Breast epithelium (tissue), 4 donors: ENCODE data around the gene NR4A1. TPM values are rescaled to one million over a fixed set of nuclear protein-coding genes. Genes with fewer than 3 reads are reported as not detected.

Experiments
- DNase-seq, 2 donors: peaks; one replicate each; pipeline ENCODE4 v3.0.0-alpha.2; 2019; ENCODE audit warnings: low spot score in 2 of 2
- H3K27ac ChIP-seq, 2 donors: fragments of 200-600 bp; sonication (generic) in 1 of 2; one replicate each; pipeline ENCODE4 v1.5.1; 2016 to 2019; ENCODE audit warnings: mild to moderate bottlenecking in 1 of 2
- H3K27me3 ChIP-seq, 2 donors: fragments of 200-600 bp; sonication (generic) in 1 of 2; one replicate each; pipeline versions ENCODE4 v1.5.1 to v1.6.0; 2017 to 2019; ENCODE audit warnings: control low read depth in 1 of 2, mild to moderate bottlenecking in 1 of 2
- H3K36me3 ChIP-seq: fragments of 200-600 bp; one replicate; pipeline ENCODE4 v1.5.1; 2019
- H3K4me1 ChIP-seq, 2 donors: fragments of 200-600 bp; sonication (generic); one replicate each; pipeline ENCODE4 v1.5.1; 2016 to 2019; ENCODE audit warnings: control low read depth in 1 of 2
- H3K4me3 ChIP-seq, 3 donors: fragments of 200-600 bp; sonication (generic); 1 replicate in 2 of 3; 2 replicates in 1 of 3; pipeline ENCODE4 v1.5.1; 2016 to 2019; ENCODE audit warnings: mild to moderate bottlenecking in 3 of 3, moderate library complexity in 2 of 3
- H3K9me3 ChIP-seq, 2 donors: fragments of 200-600 bp; sonication (generic) in 1 of 2; one replicate each; pipeline ENCODE4 v1.5.1; 2016 to 2019; ENCODE audit warnings: control low read depth in 1 of 2
- CTCF ChIP-seq, 3 donors: fragments of 450-650 bp; IDR thresholded peaks; one replicate each; pipeline ENCODE4 v1.5.1; 2016 to 2017; ENCODE audit warnings: antibody characterized with exemption in 3 of 3, mild to moderate bottlenecking in 3 of 3, moderate library complexity in 3 of 3
- POLR2A ChIP-seq: fragments of 450-650 bp; IDR thresholded peaks from one replicate; pipeline ENCODE4 v1.6.1; 2016; ENCODE audit warnings: antibody characterized with exemption, mild to moderate bottlenecking, moderate library complexity
- POLR2AphosphoS5 ChIP-seq, 3 donors: sonication (generic); formaldehyde crosslinking; IDR thresholded peaks; one replicate each; pipeline ENCODE4 v1.6.1; 2017; ENCODE audit warnings: antibody characterized with exemption in 3 of 3
- intact Hi-C: fragments of 100-400 bp; cut with DNase I; formaldehyde crosslinking; loops from one replicate; pipeline ENCODE4 v1.15.1; 2023; ENCODE audit warnings: low total_unique reads
- total RNA-seq, 3 donors: library from RNA; depleted of rRNA; stranded (reverse); fragments of >200 nt; gene quantifications; one replicate each; pipeline ENCODE4 v1.1.0, GENCODE V29; 2016

The NR4A1 gene
- total RNA-seq, 3 donors from 2014 or later = 35.7 to 154 (median 66.2) TPM

GRCh38 chr12:52054231-52054832 is 3.1 kb downstream of the NR4A1 start:
- Histone ChIP-seq H3K4me3 (peak overlapping the region; percentile 57 to 81 (median 59)), H3K9me3 (no peaks in the 10 kb centered on the region), H3K27me3 (no peaks in the 10 kb centered on the region), H3K27ac (peak overlapping the region in 1 of 2 donors; percentile 99), H3K36me3 (no peaks in the 10 kb centered on the region), H3K4me1 (peaks cover 6 to 9% of the 10 kb centered on the region in 2 donors)
- DNase-seq = no peak
- TF ChIP-seq POLR2AphosphoS5 (IDR thresholded peaks at IDR 0.05) (no peak), POLR2A (no peak), CTCF (IDR thresholded peaks at IDR 0.05) (no peak)
- intact Hi-C loops = no loop called here

- Histone ChIP-seq H3K9me3 (no peaks in the 10 kb centered on the region), H3K4me1 (peaks cover 6 to 9% of the 10 kb centered on the region in 2 donors), H3K27ac (peak overlapping the region in 1 of 2 donors; percentile 4), H3K36me3 (no peaks in the 10 kb centered on the region), H3K27me3 (no peaks in the 10 kb centered on the region), H3K4me3 (peak overlapping the region in 2 of 3 donors; percentile 57 to 81)
- TF ChIP-seq CTCF (IDR thresholded peaks at IDR 0.05) (no peak), POLR2A (no peak), POLR2AphosphoS5 (IDR thresholded peaks at IDR 0.05) (no peak)
- intact Hi-C loops = no loop called here
- no peak for DNase-seq
Measured at GRCh38 chr12:52054833-52055730, 3.8 kb downstream of the NR4A1 start.

- H3K36me3 ChIP-seq = no peaks in the 10 kb centered on the region
- no peak overlapping the region for H3K4me3 ChIP-seq
- no peak for TF ChIP-seq POLR2AphosphoS5 (IDR thresholded peaks at IDR 0.05)
- no peaks in the 10 kb centered on the region for H3K9me3 ChIP-seq
- no peaks in the 10 kb centered on the region for H3K27me3 ChIP-seq
- DNase-seq = no peak
- peaks cover 0 to 9% of the 10 kb centered on the region in 2 donors for H3K4me1 ChIP-seq
- H3K27ac ChIP-seq = peak overlapping the region in 1 of 2 donors; percentile 4
- intact Hi-C loops = no loop called here
Measured at GRCh38 chr12:52055731-52056711, 4.8 kb downstream of the NR4A1 start.

GRCh38 chr12:52056801-52057637 is 5.8 kb downstream of the NR4A1 start:
- Histone ChIP-seq H3K27me3 (no peaks in the 10 kb centered on the region), H3K9me3 (no peaks in the 10 kb centered on the region), H3K36me3 (no peaks in the 10 kb centered on the region), H3K4me1 (peaks cover 0 to 9% of the 10 kb centered on the region in 2 donors), H3K4me3 (no peak overlapping the region), H3K27ac (peak overlapping the region in 1 of 2 donors; percentile 16)
- intact Hi-C loops = no loop called here
- DNase-seq = no peak
- no peak for TF ChIP-seq CTCF (IDR thresholded peaks at IDR 0.05)
- TF ChIP-seq POLR2A = no peak
- no peak for TF ChIP-seq POLR2AphosphoS5 (IDR thresholded peaks at IDR 0.05)
